Measurements from ENCODE around the gene MINDY1.

- TF ChIP-seq POLR2A (IDR thresholded peaks at IDR 0.05; ENCODE audit: low read length) (no peak), GATA1 (IDR thresholded peaks at IDR 0.05; ENCODE audit: low read depth, low read length) (no peak)
These were observed 29.7 kb upstream of the MINDY1 start, which contains the start of gene BNIPL for GRCh38 chr1:151036356-151036755.

All from erythroblast (primary cell).